ENCODE measurements around the gene MAN2B1.
"Not testable (repeated sequence)": the region's sequence is repeated elsewhere in the genome, so short reads cannot be mapped to it uniquely, and the experiment has no call there.

The MAN2B1 gene

DNA sequence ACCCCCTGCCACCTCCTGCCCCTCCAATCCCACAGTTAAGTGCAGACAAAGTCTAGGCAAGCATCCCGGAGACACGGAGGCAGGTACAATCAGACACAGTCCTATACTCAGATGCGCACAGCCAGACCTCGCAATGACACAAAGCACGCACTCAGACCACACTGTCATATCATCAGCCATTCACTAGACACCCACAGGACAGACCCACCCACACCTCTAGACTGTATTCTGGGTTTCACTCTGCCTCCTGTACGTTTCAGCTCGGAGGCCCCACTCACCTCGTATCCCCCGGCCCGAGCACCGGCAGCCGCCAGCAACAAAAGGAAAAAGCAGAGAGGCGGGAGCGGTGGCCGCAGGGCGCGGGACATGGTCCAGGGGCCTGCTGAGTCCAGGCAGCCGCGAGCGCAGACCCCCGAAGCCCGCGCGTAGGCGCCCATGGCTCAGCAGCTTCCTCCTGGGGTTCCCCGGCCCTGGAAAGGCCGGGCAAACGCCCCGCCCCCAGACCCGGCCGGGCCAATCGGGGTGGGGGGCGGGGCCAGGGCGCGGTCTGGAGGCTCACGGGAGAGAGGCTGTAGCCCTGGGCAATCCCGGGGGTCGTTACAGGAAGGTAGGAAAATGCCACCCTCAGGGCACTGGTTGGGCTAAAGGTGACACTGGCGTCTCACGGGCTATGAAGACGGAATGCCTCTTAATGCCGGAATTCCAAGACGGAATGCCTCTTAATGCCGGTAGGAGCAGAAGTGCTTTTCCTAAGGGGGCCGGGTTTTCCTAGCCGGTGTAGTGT, at the start of gene MAN2B1, which contains the start of gene WDR83:
Gene MAN2B1 (minus strand): TSS at position 478 of the 784 bp plus-strand sequence. CDS start 41 bp downstream, at position 437.
Gene WDR83 (plus strand): TSS at position 543 of the 784 bp plus-strand sequence. CDS start 2,984 bp downstream, outside the sequence.
- peak; percentile 76 for DNase-seq (ENCODE audit: low read depth)

DNA sequence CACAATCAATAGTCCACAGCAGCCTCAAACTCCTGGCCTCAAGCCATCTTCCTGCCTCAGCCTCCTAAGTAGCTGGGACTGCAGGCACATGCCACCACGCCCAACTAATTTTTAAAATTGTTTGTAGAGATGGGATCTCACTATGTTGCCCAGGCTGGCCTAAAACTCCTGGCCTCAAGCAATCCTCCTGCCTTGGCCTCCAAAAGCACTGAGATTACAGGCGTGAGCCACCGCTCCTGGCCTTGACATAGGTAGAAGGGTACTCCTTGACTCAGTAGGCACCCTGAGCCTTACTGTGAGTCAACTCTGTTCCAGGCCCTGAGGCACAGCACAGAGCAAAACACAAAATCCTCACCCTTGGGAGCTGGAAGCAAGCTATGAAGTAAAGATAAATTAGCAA, 49.4 kb upstream of the MAN2B1 start:
- no peak for DNase-seq (ENCODE audit: low read depth)

DNA sequence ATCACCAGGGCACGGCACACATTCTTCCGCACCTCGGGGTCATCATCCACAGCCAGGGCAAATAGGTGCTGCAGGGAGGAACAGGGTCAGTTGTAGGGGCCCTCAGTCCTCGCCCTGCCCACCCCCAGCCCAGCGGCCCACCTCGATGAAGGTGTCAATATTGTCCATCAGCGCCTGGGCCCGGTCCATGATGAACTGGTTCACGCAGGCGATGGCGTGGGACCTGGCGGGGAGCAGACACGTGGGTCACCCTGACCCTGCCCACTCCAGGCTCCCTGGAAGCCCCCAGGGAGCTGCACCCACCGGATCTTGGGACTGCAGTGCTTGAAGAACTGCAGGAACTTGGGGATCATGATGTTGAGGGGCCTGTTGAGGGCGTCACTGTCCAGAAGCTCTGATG, 48.6 kb upstream of the MAN2B1 start:
- DNase-seq (ENCODE audit: low read depth) = no peak

DNA sequence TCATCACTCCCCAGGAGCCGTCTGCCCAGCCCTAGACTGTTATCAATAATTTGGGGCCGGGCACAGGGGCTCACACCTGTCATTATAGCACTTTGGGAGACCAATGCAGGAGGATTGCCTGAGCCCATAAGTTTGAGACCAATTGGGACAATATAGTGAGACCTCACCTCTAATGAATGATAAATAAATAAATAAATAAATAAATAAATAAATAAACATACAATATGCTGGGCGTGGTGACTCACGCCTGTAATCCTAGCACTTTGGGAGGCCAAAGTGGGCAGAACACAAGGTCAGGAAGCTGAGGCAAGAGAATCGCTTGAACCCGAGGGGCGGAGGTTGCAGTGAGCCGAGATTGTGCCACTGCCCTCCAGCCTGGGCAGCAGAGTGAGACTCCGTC, 46.8 kb upstream of the MAN2B1 start:
- DNase-seq (ENCODE audit: low read depth) = not testable (repeated sequence)

DNA sequence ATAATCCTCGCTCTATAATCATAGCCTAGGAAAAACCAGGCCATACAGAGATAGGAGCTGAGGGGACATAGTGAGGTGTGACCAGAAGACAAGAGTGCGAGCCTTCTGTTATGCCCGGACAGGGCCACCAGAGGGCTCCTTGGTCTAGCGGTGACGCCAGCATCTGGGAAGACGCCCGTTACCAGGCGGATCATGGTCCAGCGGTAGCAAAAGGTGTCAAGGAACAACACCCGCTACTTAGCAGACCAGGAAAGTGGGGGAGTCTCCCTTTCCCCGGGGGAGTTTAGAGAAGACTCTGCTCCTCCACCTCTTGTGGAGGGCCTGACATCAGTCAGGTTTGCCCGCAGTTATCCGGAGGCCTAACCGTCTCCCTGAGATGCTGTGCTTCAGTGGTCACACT, 45.5 kb upstream of the MAN2B1 start:
- DNase-seq (ENCODE audit: low read depth) = not testable (repeated sequence)

DNA sequence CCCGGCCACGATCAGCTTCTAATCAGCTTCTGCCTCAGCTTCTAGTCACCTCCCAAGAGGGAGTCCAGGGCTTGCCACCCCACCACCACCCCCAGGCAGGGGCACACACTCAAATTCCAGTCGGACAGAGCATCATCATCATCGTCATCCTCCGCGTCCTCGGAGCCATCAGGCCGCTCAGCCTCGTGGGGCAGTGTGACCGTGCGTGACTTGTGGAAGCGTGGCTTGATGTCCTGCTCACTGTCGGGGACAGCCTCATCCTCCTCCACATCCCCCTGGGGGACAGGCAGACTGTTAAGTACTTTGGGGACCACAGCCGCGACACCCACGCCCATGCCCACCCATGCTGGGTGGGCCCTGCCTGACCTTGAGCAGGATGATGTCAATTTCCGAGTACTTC, 44.6 kb upstream of the MAN2B1 start:
- DNase-seq (ENCODE audit: low read depth) = no peak

DNA sequence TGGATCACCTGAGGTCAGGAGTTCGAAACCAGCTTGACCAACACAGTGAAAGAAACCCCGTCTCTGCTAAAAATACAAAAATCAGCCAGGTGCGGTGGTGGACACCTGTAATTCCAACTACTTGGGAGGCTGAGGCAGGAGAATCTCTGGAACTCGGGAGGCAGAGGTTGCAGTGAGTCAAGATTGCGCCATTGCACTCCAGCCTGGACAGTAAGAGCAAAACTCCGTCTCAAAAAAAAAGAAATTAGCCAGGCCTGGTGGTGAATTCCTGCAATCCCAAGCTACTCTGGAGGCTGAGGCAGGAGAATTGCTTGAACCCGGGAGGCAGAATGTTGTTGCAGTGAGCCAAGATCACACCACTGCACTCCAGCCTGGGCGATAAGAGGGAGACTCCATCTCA, 42.1 kb upstream of the MAN2B1 start:
- DNase-seq (ENCODE audit: low read depth) = no peak

DNA sequence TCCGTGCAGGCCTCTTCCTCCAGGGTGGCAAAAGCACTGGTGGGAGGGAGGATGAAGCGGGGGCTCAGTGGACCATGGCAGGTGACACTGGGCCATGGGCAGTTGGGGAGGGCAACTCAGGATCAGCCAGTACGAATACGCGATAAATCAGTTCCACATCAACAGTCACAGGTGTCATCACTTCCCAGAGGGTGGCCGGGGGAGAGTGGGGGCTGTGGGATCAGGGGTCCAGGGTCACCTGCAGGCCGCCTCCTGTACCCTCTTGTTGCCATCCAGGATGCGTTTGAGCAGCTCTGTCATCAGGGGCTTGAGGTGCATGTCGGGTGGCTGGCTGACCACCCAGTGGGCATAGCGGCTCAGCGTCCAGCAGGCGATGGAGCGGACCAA, 39.8 kb upstream of the MAN2B1 start:
- no peak for DNase-seq (ENCODE audit: low read depth)

DNA sequence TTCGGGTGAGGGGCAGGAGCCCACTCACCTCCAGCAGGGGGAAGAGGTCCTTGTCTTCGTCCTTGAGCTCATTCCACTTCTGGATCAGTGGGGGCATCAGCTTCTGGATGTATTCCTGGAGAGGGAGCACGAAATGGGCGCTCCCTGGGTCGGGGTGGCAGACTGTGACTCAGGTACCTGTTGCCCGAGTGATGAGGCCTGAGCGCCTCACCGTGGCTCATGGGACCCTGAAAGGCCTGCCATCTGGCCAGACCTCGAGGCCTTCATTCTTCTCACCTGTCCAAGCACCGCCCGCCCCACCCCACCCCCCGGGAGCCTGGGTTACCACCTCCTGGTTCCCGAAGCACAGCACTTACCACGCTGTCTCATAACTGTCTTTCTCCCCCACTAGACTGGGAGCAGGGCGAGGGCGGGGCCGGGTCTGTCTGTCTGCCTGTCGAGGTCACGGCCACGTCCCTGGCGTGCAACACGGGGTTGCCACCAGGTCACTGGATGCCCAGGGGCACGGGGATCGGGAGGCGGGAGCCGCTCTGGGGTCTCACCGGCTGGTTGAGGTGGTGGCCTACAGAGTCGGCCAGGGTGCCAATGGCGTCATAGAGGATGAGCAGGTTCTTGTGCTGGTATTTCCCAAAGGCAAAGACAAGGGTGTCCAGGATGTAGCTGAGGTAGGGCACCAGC, 39.3 kb upstream of the MAN2B1 start:
- DNase-seq (ENCODE audit: low read depth) = no peak

DNA sequence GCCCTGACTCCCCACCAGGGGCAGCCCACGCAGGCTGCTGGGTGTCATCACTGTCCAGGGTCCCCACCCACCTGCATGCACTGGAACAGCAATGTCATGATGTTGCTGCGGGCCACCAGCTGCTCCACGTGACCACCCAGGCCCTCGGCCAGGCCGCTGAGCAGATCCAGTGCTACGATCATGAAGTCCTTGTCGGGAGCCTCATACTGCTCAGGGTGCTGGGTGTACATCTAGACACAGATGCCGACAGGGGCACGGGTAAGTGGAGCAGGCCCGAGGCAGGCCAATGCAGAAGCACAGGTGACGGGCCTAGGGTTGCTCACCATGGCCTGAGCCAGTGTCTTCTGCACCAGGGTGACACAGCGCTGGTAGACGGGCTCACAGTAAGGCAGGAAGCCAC, 38.6 kb upstream of the MAN2B1 start:
- no peak for DNase-seq (ENCODE audit: low read depth)

DNA sequence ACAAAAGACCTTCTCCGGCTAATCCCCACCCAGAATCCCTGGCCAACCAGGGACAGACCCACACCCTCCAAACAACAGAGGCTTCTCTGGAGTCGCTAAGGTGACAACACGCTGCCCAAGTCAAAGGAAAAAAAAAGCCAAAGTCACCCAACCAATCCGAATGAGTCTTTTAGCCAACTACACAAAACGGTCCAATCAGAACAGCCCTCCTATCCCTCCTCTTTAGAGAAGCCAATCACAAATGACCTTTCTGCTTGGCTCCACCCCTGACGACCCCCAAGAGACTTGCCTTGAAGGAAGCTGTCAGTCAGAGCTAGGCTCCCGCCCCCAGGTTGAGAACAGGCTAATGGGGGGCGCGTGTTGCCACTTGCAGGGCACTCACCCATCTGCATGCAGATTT, 36.5 kb upstream of the MAN2B1 start:
- no peak for DNase-seq (ENCODE audit: low read depth)

DNA sequence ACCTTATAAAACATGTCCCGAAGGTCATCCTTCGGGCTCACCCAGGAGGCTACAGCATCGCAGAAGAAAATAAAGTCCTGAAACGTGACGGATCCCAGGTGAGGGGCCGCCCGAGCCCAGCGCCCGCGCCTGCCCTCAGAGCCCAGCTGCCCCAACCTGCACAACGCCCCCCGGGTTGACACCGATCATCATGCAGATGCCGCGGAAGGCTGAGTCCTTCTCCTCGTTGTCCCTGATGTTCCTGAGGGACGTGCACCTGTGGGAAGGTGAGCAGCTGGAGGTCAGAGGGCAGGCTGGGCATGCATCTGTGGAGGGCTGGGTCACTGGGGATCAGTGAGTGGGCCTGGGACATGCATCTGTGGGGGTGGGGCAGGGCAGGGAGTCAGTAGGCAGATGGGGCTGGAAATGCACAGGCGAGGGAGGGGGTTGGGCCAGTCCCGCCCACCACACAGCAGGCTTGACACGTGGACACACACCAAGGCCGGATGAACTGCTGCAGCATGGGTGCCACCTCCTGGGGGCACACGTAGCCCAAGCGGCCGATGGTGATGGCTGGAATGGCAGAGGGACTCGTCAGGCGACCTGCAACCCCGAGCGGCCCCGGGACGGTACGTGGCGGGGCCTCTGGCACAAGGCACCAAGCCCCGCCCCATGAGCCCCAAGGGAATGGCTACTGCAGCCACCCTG, 35.2 kb upstream of the MAN2B1 start:
- DNase-seq (ENCODE audit: low read depth) = no peak

DNA sequence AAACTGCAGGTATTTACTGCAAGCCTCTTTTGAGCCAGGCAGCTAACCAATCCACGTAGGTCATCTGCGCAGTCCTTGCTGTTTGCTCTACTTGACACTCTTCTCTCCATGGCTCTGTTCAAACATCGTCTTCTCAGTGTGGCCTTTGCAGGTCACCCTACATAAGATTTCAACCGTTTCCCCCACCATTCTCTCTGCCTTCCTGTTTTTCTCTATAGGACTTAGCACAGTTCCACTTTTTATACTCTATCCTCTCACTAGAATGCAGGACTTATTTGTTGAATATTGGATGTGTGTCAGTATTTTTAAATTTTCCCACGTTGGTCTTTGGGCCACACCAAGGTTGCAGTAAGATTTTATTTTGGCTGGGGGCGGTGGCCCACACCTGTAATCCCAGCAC, 31.6 kb upstream of the MAN2B1 start:
- DNase-seq (ENCODE audit: low read depth) = no peak

DNA sequence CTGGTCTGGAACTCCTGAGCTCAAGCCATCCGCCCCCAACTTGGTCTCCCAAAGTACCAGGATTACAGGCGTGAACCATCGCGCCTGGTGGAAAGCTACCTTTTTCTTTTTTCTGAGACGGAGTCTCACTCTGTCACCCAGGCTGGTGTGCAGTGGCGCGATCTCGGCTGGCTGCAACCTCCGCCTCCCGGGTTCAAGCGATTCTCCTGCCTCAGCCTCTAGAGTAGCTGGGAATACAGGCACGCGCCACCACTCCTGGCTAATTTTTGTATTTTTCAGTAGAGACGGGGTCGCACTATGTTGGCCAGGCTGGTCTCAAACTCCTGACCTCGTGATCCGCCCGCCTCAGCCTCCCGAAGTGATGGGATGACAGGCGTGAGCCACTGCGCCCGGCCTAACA, 30.9 kb upstream of the MAN2B1 start:
- DNase-seq (ENCODE audit: low read depth) = not testable (repeated sequence)

DNA sequence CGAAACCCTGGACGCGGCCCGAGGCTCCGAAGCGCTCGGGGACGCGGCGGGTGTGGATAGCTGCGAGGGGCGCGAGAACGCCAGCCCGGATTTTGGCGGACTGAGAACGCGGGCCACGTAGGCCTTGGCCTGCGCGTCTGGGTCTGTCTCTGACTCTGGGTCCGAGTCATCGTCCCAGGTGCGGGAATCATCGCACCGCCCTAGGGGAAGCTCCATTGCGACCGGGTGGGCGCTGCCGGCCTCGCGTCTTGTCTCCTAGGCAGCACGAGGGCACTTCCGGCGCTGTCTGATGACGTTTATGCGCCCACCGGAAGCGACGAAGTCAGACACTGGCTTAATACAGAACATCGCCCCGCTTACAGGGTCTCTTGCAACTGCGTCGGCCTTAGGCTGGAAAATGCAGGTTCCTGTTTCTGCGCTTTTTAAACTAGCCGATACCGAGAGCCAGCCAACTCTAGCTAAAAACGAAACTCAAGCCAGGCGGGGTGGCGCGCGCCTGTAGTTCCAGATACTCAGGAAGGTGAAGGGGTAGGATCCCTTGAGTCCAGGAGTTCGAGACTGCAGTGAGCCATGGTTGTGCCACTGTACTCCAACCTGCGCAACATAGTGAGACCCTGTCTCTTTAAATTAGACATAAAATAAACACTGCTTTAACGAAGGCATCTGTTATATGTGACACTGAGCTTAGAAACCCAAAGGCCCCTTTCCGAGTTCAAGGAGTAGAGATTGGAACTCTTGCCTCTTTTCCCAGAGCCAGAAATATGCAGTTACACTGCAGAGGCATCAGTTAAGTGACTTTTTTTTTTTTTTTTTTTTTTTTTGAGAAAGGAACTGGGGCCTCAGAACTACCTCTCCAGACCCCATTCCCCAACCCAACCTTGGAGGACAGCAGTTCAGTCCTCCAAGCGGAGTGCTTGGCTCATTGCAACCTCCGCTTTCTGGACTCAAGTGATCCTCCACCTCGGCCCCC, 30.1 kb upstream of the MAN2B1 start, which contains the start of gene FBXW9:
Gene FBXW9 (minus strand): TSS at position 266 of the 970 bp plus-strand sequence. CDS start 50 bp downstream, at position 216.
- DNase-seq (ENCODE audit: low read depth) = peak; percentile 95

DNA sequence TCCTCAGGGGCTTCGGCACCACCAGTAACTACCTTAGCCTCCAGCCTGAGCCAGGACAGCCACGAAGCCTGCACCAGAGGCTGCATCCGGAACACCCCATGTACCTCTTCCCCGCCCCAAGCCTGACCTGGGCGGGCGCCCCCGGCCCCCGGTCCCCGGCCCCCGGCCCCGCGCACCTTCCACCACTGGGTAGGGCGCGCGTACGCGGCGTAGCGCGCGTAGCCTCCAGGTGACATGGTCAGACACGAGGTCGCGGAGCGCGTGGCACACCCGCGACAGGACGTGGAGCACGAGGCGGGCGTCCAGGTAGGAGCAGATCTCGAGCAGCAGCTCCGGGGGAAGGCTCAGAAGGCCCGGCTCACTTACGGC, 29.4 kb upstream of the MAN2B1 start:
- no peak for DNase-seq (ENCODE audit: low read depth)

DNA sequence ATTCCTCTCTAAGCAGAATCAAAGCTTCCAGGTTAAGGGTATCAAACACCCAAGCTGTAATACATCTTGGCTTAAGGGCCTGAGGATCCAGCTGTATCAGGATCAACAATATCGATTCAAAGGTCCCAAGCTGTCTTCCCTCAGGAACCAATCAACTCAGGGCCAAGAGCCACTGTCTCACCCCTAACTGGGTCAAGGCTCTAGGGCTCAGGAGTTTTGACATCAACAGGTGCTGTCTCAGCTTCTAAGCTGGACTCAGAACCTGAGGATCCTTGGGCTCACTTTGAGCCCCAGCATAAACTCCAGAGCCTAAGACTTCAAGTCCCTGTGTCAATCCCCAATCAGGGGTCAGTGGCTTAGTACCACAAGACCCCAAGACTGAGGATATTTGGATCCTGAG, 29.0 kb upstream of the MAN2B1 start:
- DNase-seq (ENCODE audit: low read depth) = no peak

DNA sequence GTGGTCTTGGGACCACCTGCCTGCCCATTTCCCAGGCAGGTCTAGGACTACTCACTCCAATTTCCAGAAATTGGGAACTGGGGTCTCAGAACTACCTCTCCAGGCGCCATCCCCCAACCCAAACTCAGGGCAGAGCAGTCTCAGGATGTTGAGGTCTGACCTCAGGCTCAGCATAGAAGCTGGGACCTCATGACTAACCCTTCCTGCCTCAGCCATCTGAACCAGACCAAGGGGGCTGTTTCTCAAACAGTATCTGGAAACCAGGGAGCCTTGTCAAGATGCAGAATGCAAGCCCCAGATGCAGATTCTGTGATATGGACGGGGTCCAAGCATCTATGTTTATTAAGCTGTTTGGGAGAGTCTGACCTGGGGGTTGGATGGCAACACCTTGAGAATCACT, 28.6 kb upstream of the MAN2B1 start:
- DNase-seq (ENCODE audit: low read depth) = no peak

DNA sequence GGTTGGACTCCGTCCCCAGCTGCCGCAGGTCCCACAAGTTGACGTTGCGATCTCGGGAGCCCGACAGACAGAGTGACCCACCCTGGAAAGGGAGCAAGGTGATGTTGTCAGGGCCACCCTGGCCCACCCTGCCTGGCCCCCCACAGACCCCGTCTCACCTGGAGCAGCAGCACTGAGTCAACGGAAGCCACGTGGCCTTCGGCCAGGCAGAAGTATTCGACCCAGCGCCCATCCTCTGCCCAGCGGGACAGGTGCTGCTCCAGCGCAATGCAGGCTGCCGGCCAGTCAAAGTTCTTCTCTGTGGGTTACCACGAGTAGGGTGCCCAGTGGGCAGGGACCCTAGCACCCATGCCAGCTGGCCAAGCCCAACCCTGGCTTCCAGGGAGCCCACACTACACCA, 28.1 kb upstream of the MAN2B1 start:
- DNase-seq (ENCODE audit: low read depth) = no peak

DNA sequence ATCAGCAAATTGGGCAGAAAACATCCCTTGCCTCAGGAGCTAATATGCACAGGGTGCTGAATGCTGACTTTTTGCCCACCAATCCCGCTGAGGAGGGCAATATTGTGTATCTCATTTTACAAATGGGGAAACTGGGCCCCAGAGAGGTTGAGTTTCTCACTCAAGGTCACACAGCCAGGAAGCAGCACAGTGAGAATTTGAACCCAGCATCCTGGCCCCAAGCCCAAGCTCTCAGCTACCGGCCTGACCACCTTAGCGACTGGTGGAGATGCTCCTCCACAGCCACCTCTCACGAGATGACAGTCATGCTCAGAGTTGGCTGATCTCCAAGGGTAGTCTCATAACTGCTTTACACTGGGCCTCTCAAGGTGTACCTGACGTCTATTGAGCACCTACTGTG, 26.4 kb upstream of the MAN2B1 start:
- DNase-seq (ENCODE audit: low read depth) = no peak

DNA sequence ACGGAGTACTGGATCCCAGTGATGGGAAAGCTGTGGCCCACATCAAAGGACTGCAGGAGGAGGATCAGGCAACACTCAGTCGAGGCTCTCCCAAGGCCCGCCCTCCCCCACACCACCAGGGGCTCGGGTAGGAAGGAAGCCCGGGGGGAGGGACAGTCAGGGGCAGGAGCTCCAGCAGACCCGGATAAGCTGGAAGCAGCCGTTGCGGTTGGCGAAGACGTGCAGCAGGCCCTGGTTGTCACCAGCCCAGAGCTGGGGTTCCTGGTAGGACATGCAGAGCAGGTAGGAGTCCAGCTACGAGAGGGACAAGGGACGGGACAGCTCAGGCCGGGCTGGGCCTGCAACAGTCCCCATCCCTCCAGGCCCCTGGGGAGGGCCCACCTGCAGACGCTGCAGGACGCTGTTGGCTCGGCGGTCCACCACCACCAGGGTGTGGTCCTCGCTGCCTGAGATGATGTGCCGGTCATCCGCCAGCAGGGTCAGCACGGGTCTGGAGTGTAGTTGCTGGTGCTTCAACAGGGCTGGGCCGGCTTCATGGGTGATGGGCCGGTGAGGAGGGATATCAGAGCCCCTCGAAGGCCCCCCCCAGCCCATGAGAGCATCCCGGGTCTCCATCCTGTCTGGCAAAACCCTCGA, 23.2 kb upstream of the MAN2B1 start:
- no peak for DNase-seq (ENCODE audit: low read depth)
